H4 (cell line): ENCODE measurements around the gene PSMA5. TPM values are rescaled to one million over a fixed set of nuclear protein-coding genes. Genes with fewer than 3 reads are reported as not detected.
"Not testable (repeated sequence)": the region's sequence is repeated elsewhere in the genome, so short reads cannot be mapped to it uniquely, and the experiment has no call there.

ENCODE experiments used
- DNase-seq: peaks from one replicate; pipeline ENCODE4 v3.0.0-alpha.2; 2015; ENCODE audit warnings: low spot score
- total RNA-seq: library from RNA; depleted of rRNA; stranded (reverse); fragments of >200 nt; shearing (Covaris generic); gene quantifications from 2 replicates; pipeline ENCODE4 v1.2.3, GENCODE V29; 2014

PSMA5 gene
- total RNA-seq, 1 experiment from 2014 or later: 184 TPM

DNA sequence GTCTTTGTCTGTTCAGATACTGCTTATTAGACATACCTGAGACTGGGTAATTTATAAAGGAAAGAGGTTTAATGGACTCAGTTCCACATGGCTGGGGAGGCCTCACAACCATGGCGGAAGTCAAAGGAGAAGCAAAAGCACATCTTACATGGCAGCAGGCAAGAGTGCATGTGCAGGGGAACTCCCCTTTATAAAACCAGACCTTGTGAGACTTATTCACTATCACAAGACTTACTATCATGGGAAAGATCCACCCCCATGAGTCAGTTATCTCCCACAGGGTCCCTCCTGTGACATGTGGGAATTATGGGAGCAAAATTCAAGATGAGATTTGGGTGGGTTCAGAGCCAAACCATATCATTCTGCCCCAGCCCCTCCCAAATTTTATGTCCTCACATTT, 7.1 kb upstream of the PSMA5 start:
- DNase-seq: no peak

DNA sequence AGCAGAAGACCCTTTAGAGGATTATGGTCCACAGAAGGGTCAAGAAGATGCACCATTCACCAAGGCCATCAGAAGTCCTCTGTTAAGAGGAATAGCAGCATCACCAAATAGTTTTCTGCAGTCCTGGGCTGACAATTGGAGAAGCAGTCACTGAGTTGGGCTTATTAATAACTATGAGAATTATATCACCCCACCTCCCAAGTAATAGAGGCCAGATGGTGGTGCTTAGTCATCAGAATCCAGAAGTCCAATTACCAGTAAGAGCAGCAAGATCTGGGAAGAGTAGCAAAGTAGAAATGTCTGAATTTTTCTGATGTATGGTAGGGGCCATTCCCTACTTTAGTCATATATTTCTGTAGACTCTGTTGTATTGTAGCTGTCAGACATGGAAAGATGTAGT, 6.1 kb upstream of the PSMA5 start:
- DNase-seq: no peak

DNA sequence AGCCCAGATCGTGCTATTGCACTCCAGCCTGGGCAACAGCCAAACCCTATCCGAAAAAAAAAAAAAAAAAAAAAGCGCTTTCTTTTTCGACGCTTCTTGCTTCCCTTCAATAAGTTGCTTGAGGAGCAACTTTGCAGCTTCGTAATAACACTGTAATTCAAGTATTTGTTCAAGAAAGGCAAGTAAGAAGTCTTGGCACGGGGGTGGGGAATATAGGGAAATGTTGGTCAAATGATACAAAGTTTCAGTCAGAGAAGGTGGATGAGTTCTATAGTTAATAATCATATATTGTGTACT, 871 bp upstream of the PSMA5 start:
- no peak for DNase-seq

DNA sequence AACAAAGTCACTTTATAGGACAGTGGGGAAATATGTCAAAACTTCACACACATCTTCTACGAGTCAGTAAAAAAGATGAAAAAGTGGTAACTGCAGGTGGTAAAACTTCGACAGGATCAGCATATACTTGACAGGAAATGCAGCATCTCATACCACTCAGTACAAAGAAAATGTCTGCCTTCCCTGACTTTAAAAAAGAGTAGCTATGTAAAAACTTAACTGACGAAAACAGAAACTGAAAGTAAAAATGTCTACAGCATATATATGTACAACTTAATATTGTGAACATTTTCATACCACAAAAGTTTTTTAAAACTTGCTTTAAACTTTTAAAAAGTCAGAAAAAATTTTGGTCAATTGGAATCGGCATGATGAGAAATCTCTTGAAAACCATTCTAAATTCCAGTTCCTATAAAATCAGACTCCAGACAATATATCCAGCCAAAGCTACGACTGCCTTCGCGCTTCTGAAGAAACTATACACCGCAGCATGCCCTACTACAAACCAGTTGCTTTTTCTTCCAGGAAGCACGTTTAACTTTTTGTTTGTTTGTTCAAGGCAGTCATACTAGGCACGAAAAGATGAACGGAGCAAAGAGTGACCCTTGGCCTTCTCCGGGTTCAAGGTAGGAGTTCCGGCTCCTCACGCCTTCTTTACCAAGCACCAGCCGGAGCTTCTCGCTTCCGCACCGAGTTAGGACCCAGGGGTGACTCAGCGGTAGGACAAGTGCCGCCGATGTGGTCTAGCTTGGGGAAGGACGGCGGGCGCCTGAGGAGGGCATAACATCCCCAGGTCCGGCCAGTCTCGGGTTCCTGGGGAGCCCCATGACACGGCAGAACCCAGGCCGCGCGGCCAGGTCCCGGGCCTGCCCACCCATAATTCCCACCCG, 612 bp downstream of the PSMA5 start:
- DNase-seq: peak; percentile 30

DNA sequence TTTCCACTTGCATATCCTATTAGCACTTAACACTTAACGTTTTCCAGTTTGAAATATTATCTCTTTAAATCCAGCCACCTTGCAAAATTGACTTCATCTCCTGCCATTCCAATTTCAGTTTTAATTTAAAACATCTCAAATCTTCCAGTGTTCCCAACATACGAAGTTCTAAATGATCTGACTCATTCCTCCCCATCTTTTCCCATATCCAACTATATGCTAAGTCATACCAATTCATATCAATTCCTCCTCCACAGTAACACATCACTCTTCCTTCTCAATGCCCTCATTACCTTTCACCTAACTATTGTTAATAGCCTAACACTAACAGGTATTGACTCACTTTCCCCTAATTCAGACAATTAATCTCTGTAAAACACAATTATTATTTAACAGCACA, 2.8 kb downstream of the PSMA5 start:
- no peak for DNase-seq

DNA sequence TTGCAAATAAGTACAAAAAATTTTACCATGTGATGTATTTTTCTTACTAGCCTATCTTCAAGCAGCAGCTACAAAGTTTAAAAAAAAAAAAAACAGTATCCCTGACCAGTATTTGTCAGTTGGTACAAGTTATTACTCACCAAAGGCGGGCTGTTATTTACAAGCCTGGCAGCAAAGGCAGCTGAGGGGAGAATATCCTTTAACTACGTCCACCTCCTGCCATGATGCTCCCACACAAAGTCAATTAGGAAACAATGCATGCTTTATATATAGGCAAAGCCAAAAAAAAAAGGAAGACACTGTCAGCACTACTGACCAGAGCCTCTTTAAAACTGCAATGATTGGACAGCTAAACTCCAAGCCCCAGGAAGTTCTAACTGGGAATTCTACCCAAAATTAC, 13.7 kb downstream of the PSMA5 start:
- no peak for DNase-seq

DNA sequence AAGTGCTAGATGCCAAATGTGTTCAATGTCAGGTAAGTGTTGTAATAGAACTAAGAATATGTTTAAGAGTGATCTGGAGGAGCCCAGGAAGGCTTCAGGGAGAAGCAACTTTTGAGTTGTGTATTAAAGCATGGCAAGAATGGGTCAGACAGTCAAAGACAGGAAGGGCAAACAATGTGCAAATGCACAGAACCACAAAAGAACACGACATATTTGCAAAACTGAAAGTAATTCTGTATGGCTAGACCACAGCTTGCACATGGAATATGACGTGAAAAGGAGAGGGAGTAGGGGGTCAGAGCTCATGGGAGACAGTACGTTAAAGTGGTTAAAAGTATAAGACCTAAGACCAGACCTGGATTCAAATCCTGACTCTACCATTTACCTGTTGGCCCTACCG, 21.4 kb downstream of the PSMA5 start:
- DNase-seq: no peak

DNA sequence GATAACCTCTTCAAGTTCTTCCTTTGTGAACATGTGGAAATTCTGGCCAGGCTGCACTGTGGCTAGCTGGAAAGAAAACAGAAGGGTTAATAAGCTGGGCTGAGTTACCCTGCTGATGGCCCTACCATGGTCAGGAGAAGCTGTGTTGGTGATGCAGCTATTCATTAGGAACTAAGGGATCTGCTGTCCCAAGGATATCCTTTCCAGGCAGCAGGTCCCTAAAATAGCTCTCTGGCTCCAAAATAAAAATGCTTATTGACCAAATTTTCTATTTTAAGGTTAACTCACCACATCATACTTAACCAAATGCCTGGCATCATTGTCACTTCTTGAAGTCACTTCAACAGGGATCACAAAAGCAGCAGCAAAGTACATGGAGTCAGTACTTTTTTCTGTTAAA, 24.2 kb downstream of the PSMA5 start:
- no peak for DNase-seq

DNA sequence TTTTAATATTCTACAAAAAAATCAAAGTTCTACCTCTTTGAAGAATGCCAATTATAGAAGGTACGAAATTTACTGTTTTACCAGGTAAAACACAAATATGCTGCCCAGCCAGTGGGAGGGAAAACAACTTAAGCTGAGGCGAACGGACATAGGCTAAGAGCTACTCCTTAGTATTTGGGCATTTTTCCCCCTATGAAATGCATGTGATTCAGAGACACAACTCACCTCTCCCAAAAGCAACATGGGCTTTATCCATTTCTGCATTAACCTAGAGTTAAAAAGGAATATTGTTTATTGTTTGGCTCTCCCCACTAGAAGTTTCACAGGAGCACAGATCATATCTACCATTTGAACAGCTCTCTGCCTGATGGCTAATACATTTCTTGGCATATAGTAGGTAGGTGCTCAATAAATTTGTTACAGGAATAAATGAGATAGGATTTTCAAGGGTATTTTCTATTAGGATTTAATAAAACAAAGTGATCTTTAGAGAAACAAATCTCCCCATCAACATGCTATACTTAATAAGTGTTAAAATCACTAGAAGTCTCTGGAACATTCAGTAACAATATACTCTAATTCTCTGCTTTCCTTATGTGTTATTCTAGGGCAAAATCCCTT, 26.1 kb downstream of the PSMA5 start:
- DNase-seq: no peak

DNA sequence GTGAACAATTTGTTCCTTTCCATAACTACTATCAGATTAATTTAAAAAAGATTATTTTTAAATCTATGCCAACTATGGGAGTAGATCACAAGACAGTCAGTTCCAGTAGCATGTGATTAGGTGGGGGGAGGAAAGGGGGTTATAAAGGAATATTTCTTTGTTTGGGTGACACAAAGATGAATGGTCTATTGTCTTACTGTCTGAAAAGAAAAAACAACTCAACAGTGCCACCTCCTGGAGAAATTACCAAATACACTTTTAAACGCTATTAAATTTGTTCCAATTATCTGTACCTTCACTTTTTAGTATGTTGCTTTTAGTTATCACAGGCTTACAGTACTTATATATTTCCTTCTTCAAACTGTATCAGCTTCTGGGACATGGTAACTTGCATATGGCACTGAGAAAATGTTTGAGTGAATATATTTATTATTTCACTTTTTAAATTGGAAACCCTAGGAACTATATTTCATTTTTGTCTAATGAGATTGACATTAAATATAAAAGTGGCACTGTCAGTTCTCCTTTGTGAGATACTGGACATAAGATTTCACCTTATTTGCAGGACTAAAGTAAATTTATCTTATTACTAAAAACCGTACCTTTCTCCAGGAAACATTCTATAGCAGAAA, 26.8 kb downstream of the PSMA5 start:
- DNase-seq: peak; percentile 26

DNA sequence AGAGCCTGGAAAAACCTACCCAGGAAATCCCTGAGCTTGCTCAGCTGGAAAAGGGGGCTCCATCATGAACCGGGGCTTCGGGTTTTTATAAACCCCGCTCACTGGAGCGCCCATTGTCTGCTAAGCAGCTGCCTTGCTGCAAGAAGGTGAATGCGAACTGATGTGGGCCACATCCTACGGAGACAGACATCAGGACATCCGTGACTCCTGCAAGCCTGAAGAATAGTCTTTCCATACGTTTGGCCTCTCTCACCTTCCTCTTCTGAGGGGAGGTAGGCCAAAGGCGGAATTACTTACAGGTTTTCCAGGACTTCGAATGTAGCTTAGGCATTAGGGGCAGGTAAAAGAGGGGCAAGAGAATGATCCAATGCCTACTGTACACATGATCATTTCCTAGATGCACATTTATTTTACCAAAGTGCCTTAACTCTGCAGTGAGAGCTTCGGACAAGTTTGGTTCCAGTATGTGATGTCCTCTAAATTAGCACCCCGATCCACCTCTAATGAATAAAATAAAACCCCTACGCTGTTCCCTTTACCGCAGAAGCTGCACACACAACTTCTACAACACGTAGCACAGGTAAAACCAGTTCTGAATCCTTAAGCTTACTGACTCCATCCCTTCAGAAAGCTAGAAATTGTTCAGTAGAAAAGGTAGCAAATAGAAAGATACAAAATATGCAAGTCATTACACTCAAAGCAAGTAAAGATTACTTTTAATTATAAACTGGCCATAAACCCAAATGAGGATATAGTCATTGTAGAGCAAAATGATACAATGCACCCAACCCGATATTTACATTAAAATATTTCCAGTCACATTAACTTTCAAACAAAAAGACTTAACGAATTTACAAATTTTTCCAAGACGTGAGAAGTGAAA, 27.7 kb downstream of the PSMA5 start:
- DNase-seq: no peak

DNA sequence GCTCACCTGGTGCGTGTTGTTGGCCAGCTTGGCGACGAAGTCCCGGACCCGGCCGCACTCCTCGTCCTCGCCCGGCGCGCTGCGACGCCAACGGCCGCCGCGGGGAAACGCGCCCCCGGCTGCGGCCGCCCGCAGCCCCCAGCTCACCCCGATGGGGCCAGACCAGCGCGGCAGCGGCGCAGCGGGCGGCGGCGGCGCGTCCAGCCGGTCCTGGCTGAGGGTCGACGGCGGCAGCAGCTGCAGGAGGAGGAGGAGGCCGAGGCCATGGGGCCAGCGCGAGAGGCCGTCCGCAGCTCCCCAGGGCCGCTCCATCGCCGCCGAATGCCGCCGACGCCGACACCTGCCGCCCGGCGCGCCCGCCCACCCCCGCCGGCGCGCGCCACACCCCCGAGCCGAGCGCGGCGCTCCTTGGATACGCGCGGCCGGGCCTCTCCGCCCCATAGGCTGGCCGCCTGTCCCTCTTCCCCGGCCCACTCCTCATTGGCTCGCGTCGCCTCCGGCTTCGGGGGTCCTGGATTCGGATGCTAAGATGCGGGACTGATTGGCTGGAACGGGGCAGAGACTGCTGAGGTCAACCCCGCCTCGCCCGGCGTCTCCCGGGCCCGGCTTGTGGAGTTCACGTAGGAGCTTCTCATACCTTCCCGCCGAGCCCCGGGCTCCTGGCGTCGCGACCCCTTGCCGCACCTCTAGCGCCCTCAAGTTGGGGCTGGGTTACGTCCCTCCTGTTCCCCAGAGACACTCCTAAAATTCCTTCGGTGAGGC, 28.5 kb downstream of the PSMA5 start, which contains the start of gene SORT1:
TSS of gene SORT1 (minus strand) at position 338 of the 762 bp plus-strand sequence. CDS start at position 312, 26 bp downstream.
- DNase-seq: peak; percentile 58

DNA sequence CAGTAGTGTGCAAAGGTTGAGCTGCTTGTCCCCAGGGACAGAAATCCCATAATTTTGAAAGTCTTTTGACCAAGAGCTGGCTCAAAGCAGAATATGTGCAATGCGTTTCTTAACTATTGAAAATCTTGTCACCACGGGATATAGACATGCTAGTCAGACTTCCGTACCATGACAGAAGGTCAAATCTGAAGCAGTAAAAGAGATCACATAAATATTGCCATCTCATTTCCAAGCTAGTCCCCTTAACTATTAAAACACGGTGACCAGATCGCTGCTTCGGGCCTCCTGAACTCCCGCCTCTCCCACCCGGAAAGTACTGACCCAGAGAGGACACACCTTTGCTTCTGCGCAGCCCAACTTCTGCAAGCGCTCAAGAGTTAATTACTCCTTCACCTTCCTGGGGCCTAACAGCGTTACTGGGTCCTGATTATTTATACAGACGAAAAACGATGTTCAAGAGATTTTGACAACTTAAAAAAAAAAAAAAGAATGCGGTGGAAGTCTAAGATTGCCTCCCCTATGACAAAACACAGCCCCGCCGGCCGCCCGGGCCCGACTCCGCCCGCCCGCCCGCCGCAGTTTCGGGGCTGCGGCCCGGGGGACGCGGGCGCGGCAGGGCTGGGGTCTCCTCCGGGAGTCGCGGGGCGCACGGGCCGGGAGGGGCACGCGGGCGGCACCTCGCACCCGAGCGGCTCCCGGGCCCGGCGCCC, 29.2 kb downstream of the PSMA5 start:
- no peak for DNase-seq

DNA sequence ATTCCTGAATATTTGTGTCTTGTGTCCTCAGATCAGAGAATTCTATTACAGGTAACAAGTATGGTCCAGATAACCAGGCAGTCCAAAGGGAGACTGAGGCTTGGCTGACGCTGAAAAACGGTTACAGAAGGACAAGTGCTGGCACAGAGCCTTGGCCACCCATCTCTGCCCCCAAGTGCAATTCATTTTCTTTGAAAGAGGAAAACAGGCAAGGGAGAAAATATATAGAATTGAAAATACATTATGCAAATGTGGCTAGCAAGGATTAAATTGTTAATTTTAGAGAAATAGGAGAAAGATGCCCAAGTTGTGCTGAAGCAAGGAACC, 29.8 kb downstream of the PSMA5 start:
- no peak for DNase-seq

DNA sequence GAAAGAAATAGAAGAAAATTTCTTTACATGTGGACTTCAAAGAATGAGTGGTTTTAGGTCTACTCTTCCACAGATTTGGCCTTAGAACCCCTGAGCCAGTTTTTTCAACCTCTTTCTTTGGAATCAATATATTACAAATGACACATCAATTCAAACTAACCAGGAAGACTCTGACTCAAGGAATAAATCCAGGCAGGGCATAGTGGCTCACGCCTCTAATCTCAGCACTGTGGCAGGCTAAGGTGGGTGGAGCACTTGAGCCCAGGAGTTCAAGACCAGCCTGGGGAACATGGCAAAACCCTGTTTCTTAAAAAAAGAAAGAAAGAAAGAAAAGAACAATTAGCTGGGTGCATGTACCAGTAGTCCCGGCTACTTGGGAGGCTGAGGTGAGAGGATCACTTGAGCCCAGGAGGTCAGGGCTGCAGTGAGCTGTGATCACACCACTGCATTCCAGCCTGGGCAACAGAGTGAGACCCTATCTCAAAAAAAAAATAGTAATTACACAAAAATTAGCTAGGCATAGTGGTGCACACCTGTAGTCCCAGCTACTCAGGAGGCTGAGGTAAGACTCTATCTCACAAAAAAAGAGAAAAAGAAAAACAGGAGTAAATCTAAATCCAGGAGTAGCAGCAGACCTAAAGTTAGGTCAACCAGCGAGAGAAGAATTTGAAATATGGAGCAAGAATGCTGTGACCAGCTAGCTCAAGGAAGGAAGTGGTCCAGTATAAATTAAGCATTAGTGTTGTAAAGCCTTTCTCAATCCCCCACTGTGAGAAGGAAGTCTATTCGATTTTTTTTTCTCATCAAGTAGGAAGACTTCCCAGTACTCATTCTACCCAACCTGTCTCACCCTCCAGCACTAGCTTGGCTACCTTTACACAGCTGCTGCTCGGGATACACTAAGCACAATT, 30.4 kb downstream of the PSMA5 start:
- DNase-seq: no peak

DNA sequence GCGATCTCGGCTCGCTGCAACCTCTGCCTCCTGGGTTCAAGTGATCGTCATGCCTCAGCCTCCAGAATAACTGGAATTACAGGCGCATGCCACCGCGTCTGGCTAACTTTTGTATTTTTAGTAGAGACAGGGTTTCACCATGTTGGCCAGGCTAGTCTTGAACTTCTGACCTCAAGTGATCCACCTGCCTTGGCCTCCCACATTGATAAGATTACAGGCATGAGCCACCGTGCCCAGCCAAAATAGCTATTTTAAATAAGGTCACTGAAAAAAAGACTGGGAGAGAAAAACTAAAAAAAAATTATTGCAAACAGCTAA, 31.0 kb downstream of the PSMA5 start:
- not testable (repeated sequence) for DNase-seq

DNA sequence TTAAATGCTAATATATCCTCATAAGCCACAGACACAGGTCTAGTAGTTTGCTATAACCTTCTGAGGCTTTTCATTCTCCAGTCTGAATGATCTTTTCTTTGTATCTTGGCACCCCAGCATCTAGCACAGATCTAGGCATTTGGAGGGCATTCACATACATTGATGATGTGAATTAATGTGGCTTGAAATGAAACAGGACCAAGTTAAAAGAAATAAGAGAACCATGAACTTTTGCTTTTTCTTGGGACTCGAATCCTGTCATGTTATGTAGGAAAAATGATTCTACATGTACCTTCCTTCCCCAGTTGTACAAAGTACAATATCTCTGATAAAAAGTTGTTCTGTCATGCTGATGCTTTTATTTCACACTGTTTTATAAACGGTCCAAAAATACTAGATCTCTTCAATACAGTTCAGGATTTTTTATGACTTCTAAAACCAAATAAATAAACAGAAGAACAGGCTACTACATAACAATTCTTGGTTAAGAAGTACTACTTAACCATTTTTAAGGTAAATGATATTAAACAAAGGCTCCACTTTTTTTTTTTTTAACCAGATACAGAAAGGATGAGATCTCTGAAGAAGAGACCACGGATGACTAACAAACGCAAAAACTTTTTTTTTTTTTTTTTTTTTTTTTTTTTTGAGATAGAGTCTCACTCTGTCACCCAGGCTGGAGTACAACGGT, 31.5 kb downstream of the PSMA5 start:
- DNase-seq: no peak

DNA sequence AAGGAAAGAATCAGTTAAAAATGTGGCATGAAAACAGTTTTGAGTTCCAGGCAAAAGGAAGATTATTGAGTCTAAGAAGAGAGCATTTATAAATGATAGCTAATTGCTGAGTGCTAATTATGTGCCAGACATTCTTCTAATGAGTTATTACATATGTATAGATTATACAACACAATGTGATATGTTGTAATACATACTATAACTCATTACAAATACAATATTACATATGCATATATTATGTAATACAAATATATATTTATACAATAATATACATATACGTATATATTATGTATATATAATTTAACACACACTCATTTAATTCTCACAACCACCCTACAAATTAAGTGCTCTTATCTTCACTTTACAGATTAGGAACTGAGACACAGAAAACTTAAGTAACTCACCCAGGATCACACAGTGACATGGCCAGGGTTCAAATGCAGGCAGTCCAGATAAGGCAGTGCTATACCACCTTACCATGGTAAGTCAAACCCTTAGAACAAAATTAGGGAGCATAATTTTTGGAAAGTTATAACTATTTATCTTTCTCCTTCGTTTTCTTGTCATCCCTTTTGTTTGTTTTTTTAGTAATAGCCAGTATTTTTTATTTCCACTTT, 32.5 kb downstream of the PSMA5 start:
- DNase-seq: no peak
